ENCODE results near the gene MAML3.

GRCh38 chr4:140122891-140123290 lies 31.1 kb downstream of the MAML3 start:
- TF ChIP-seq, protein P1, sequence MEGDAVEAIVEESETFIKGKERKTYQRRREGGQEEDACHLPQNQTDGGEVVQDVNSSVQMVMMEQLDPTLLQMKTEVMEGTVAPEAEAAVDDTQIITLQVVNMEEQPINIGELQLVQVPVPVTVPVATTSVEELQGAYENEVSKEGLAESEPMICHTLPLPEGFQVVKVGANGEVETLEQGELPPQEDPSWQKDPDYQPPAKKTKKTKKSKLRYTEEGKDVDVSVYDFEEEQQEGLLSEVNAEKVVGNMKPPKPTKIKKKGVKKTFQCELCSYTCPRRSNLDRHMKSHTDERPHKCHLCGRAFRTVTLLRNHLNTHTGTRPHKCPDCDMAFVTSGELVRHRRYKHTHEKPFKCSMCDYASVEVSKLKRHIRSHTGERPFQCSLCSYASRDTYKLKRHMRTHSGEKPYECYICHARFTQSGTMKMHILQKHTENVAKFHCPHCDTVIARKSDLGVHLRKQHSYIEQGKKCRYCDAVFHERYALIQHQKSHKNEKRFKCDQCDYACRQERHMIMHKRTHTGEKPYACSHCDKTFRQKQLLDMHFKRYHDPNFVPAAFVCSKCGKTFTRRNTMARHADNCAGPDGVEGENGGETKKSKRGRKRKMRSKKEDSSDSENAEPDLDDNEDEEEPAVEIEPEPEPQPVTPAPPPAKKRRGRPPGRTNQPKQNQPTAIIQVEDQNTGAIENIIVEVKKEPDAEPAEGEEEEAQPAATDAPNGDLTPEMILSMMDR (IDR thresholded peaks at IDR 0.05; ENCODE audit: insufficient read depth, low read length) = no peak
- no peak for TF ChIP-seq POLR2AphosphoS5 (IDR thresholded peaks at IDR 0.05; ENCODE audit: low read depth)
- no peak for TF ChIP-seq REST (IDR thresholded peaks at IDR 0.05; ENCODE audit: insufficient replicate concordance, low read depth)
- no peak for TF ChIP-seq SPI1 (IDR thresholded peaks at IDR 0.05; ENCODE audit: borderline replicate concordance, low read depth)

Data from HL-60 (cell line).